SK-N-SH (cell line): ENCODE data around the gene HS3ST4. TPM values are rescaled to one million over a fixed set of nuclear protein-coding genes. Genes with fewer than 3 reads are reported as not detected.

Experiments used
- CTCF ChIA-PET: fragments of 300-600, 350-600 bp; formaldehyde crosslinking; extraction: SDS; loops from one replicate; lab custom pipeline; 2021; lab: Yijun Ruan, JAX
- POLR2A ChIA-PET: fragments of 350-600 bp; sonication (Branson Sonifier 250); formaldehyde crosslinking; extraction: SDS; loops from one replicate; lab custom pipeline; 2020; ENCODE audit warnings: antibody characterized with exemption, inconsistent platforms; lab: Yijun Ruan, JAX
- DNase-seq: peaks from one replicate; pipeline ENCODE4 v3.0.0; 2012
- H2AFZ ChIP-seq: fragments of 200-600 bp; sonication (generic); 2 replicates; pipeline ENCODE4 v1.8.1; 2016; ENCODE audit warnings: antibody characterized with exemption, mild to moderate bottlenecking, low read depth
- H3F3A ChIP-seq: fragments of 200-600 bp; sonication (generic); replicated peaks from 2 replicates; pipeline ENCODE3; 2016; ENCODE audit warnings: antibody characterized with exemption, mild to moderate bottlenecking; ENCODE audit not compliant: insufficient read depth
- H3K27ac ChIP-seq, 2 experiments: fragments of 200-500 bp in 1 of 2; fragments of 200-600 bp in 1 of 2; sonication (Bioruptor generic) in 1 of 2; sonication (generic), shearing (Covaris generic) in 1 of 2; 2 replicates each; pipeline versions ENCODE4 v1.5.1 to v1.6.1; 2014 to 2016; ENCODE audit warnings: low read depth in 2 of 2, inconsistent platforms in 1 of 2, low read length in 1 of 2, mild to moderate bottlenecking in 1 of 2, mixed read lengths in 1 of 2
- H3K27me3 ChIP-seq: fragments of 200-600 bp; sonication (generic), shearing (Covaris generic); 2 replicates; pipeline ENCODE4 v1.6.1; 2016; ENCODE audit warnings: mixed run types; ENCODE audit not compliant: insufficient read depth
- H3K36me3 ChIP-seq, 2 experiments: fragments of 200-500 bp in 1 of 2; fragments of 200-600 bp in 1 of 2; sonication (Bioruptor generic) in 1 of 2; sonication (generic) in 1 of 2; replicated peaks in 1 of 2; 2 replicates each; pipeline versions ENCODE3 to v1.5.1; 2014 to 2016; ENCODE audit warnings: low read length in 1 of 2, mild to moderate bottlenecking in 1 of 2; ENCODE audit not compliant: insufficient read depth in 2 of 2, control insufficient read depth in 1 of 2
- H3K4me1 ChIP-seq, 2 experiments: fragments of 200-500 bp in 1 of 2; fragments of 200-600 bp in 1 of 2; sonication (Bioruptor generic) in 1 of 2; sonication (generic), shearing (Covaris generic) in 1 of 2; 2 replicates each; pipeline versions ENCODE4 v1.5.1 to v1.6.1; 2014 to 2016; ENCODE audit warnings: low read depth in 1 of 2, low read length in 1 of 2, mixed run types in 1 of 2; ENCODE audit not compliant: insufficient read depth in 2 of 2, control insufficient read depth in 1 of 2
- H3K4me2 ChIP-seq: fragments of 200-600 bp; sonication (generic), shearing (Covaris generic); 2 replicates; pipeline ENCODE4 v1.6.1; 2017; ENCODE audit warnings: mixed run types
- H3K4me3 ChIP-seq, 2 experiments: fragments of 200-500 bp in 1 of 2; fragments of 200-600 bp in 1 of 2; sonication (Bioruptor generic) in 1 of 2; sonication (generic), shearing (Covaris generic) in 1 of 2; 2 replicates each; pipeline versions ENCODE4 v1.5.1 to v1.8.1; 2014 to 2016; ENCODE audit warnings: low read depth in 2 of 2, inconsistent platforms in 1 of 2, low read length in 1 of 2, mild to moderate bottlenecking in 1 of 2, mixed read lengths in 1 of 2, moderate library complexity in 1 of 2
- H3K79me2 ChIP-seq: fragments of 200-600 bp; sonication (generic); 2 replicates; pipeline ENCODE4 v1.8.1; 2017; ENCODE audit warnings: mild to moderate bottlenecking; ENCODE audit not compliant: insufficient read depth
- H3K9ac ChIP-seq: fragments of 200-600 bp; sonication (generic); 2 replicates; pipeline ENCODE4 v1.6.1; 2017; ENCODE audit warnings: mixed run types
- H3K9me2 ChIP-seq: fragments of 200-600 bp; sonication (generic); 2 replicates; pipeline ENCODE4 v1.6.1; 2017; ENCODE audit warnings: mixed run types
- H3K9me3 ChIP-seq: fragments of 200-600 bp; sonication (generic); 2 replicates; pipeline ENCODE4 v1.6.1; 2017; ENCODE audit warnings: mixed run types, mild to moderate bottlenecking, moderate library complexity
- H4K20me1 ChIP-seq: fragments of 200-600 bp; sonication (generic); 2 replicates; pipeline ENCODE4 v1.6.1; 2017; ENCODE audit warnings: mild to moderate bottlenecking, mixed run types; ENCODE audit not compliant: insufficient read depth
- CHD2 ChIP-seq: fragments of 150-350 bp; IDR thresholded peaks from 2 replicates; pipeline ENCODE4 v1.6.1; 2018; ENCODE audit warnings: low read length; ENCODE audit not compliant: partially characterized antibody
- EZH2phosphoT487 ChIP-seq: fragments of 200-600 bp; sonication (generic); IDR thresholded peaks from 2 replicates; pipeline ENCODE4 v1.6.1; 2017; ENCODE audit warnings: low read depth, mixed run types, mild to moderate bottlenecking, antibody characterized with exemption, moderate library complexity, borderline replicate concordance
- FOSL2 ChIP-seq: IDR thresholded peaks from 2 replicates; pipeline ENCODE4 v1.4.0; 2012; ENCODE audit warnings: low read depth, mild to moderate bottlenecking, moderate library complexity, borderline replicate concordance
- FOXJ3 ChIP-seq: sonication (generic); formaldehyde crosslinking; IDR thresholded peaks from 2 replicates; pipeline ENCODE4 v1.5.1; 2020; ENCODE audit warnings: mild to moderate bottlenecking, missing genetic modification reagents
- FOXM1 ChIP-seq: IDR thresholded peaks from 2 replicates; pipeline ENCODE4 v1.4.0; 2012; ENCODE audit warnings: low read depth, mild to moderate bottlenecking
- GABPA ChIP-seq: IDR thresholded peaks from 2 replicates; pipeline ENCODE4 v1.4.0; 2012; ENCODE audit warnings: low read depth, mild to moderate bottlenecking
- MEF2A ChIP-seq: IDR thresholded peaks from 2 replicates; pipeline ENCODE4 v1.4.0; 2012; ENCODE audit warnings: low read depth, borderline replicate concordance
- NFIC ChIP-seq: IDR thresholded peaks from 2 replicates; pipeline ENCODE4 v1.4.0; 2012; ENCODE audit warnings: borderline replicate concordance
- NRF1 ChIP-seq: IDR thresholded peaks from 2 replicates; pipeline ENCODE4 v1.6.1; 2012; ENCODE audit warnings: low read depth, mild to moderate bottlenecking, low read length
- PBX3 ChIP-seq: IDR thresholded peaks from 2 replicates; pipeline ENCODE4; 2012
- POLR2AphosphoS5 ChIP-seq: IDR thresholded peaks from 2 replicates; pipeline ENCODE4 v1.6.1; 2012; ENCODE audit warnings: low read depth, low read length
- SIN3A ChIP-seq: IDR thresholded peaks from 2 replicates; pipeline ENCODE4 v1.6.1; 2012; ENCODE audit warnings: low read depth, mild to moderate bottlenecking, low read length, moderate library complexity, borderline replicate concordance
- TEAD4 ChIP-seq: IDR thresholded peaks from 2 replicates; pipeline ENCODE4 v1.4.0; 2012; ENCODE audit warnings: mild to moderate bottlenecking, borderline replicate concordance; ENCODE audit not compliant: insufficient read depth
- YY1 ChIP-seq: IDR thresholded peaks from 2 replicates; pipeline ENCODE4 v1.4.0; 2012; ENCODE audit warnings: low read depth, mild to moderate bottlenecking
- ZBTB33 ChIP-seq: IDR thresholded peaks from 2 replicates; pipeline ENCODE4 v1.4.0; 2012; ENCODE audit warnings: low read depth, borderline replicate concordance
- WGBS: methylation state at CpG from one replicate; pipeline ENCODE4 v1.1.6; 2017; ENCODE audit warnings: low lambda C conversion rate; 5-methylcytosine and 5-hydroxymethylcytosine counted together
- polyA plus RNA-seq, 3 experiments: library from polyadenylated mRNA; depleted of rRNA; stranded (reverse); fragments of >200 nt; gene quantifications; 2 replicates each; pipeline ENCODE4 v1.2.3, GENCODE V29; 2012
- TF ChIP-seq, protein P1 (sequence below): IDR thresholded peaks from 2 replicates; pipeline ENCODE4 v1.4.0; 2012; ENCODE audit warnings: low read depth, borderline replicate concordance
- TF ChIP-seq, protein P2 (sequence below): fragments of 150-350 bp; IDR thresholded peaks from 2 replicates; pipeline ENCODE4 v1.6.1; 2016; ENCODE audit warnings: mild to moderate bottlenecking, low read depth, low read length

The HS3ST4 gene
- polyA plus RNA-seq, 1 of the 3 experiments (the other 2 are of a cell fraction) = not detected

- Histone ChIP-seq H3K4me2 (no peak overlapping the region), H3K27ac (no peak overlapping the region), H3F3A (no peaks in the 10 kb centered on the region), H3K9me3 (no peaks in the 10 kb centered on the region), H3K79me2 (no peaks in the 10 kb centered on the region), H2AFZ (no peak overlapping the region), H3K9me2 (no peaks in the 10 kb centered on the region), H3K27me3 (no peaks in the 10 kb centered on the region), H4K20me1 (no peaks in the 10 kb centered on the region), H3K4me3 (no peak overlapping the region), H3K9ac (no peak overlapping the region), H3K4me1 (no peaks in the 10 kb centered on the region), H3K36me3 (no peaks in the 10 kb centered on the region)
- no peak for DNase-seq
- ChIA-PET POLR2A (no interaction called here), CTCF (no interaction called here)
- 38% methylated on average over 2 of the region's 2 CpGs for WGBS
- TF ChIP-seq TEAD4 (no peak), EZH2phosphoT487 (no peak), GABPA (no peak)
Observed at GRCh38 chr16:25656639-25657038, 35.1 kb upstream of the HS3ST4 start.

DNA sequence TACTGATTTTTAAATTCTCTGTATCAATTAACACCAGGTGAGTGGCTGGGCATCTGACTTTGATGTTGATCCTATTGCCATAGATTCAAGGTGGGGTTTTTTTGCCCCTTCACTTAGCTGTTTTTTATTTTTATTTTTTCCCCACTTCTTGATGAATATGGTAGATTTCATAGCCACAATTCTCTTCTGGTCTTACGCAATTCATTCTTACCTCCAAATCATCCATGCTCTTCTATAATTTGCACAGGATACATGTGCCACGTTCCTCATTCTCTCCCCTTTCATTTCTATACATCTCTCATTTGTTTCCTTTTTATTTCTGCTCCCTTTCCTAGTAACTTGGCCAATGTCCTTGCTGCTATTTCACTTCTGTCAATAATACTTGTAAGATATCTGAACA lies 14.9 kb upstream of the HS3ST4 start:
- Histone ChIP-seq H3K27me3 (no peaks in the 10 kb centered on the region), H3F3A (no peaks in the 10 kb centered on the region), H3K4me3 (no peak overlapping the region), H3K9me2 (no peaks in the 10 kb centered on the region), H3K9me3 (no peaks in the 10 kb centered on the region), H3K4me2 (no peak overlapping the region), H3K4me1 (no peaks in the 10 kb centered on the region), H3K27ac (no peak overlapping the region), H3K79me2 (no peaks in the 10 kb centered on the region), H3K36me3 (no peaks in the 10 kb centered on the region), H4K20me1 (no peaks in the 10 kb centered on the region), H3K9ac (no peak overlapping the region), H2AFZ (no peak overlapping the region)
- TF ChIP-seq PBX3 = no peak
- TF ChIP-seq FOXJ3 (CRISPR knock-in tag) = no peak
- no peak for TF ChIP-seq FOSL2
- no peak for TF ChIP-seq POLR2AphosphoS5
- DNase-seq = no peak
- WGBS = 18% methylated on average over 2 of the region's 2 CpGs
- POLR2A ChIA-PET = no interaction called here
- CTCF ChIA-PET = interaction anchor here (1.4 kb wide), 1 partner anchor 14 kb away, joined by 4 read pairs; the partner anchor contains the start of gene HS3ST4

DNA sequence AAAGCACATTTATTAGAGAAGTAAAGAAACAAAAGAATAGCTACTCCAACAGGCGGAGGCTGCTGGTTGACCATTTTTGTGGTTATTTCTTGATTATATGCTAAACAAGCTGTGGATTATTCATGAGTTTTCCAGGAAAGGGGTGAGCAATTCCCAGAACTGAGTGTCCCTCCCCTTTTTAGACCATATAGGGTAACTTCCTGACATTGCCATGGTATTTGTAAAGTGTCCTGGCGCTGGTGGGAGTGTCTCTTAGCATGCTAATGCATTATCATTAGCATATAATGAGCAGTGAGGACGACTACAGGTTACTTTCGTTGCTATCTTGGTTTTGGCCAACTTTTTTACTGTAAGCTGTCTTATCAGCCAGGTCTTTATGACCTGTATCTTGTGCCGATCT lies 12.2 kb upstream of the HS3ST4 start:
- ChIA-PET POLR2A (no interaction called here), CTCF (no interaction called here)
- 18% methylated on average over 5 of the region's 5 CpGs for WGBS
- Histone ChIP-seq H3K27me3 (no peaks in the 10 kb centered on the region), H3K9me3 (no peaks in the 10 kb centered on the region), H3K79me2 (no peaks in the 10 kb centered on the region), H3K27ac (no peak overlapping the region), H3K4me1 (no peaks in the 10 kb centered on the region), H3F3A (no peaks in the 10 kb centered on the region), H3K4me2 (no peak overlapping the region), H3K9me2 (no peaks in the 10 kb centered on the region), H3K9ac (no peak overlapping the region), H3K36me3 (no peaks in the 10 kb centered on the region), H4K20me1 (no peaks in the 10 kb centered on the region), H3K4me3 (peak overlapping the region in 1 of 2 experiments; percentile 31; a peak in 1 of 4 replicates), H2AFZ (no peak overlapping the region)
- TF ChIP-seq, protein P1, sequence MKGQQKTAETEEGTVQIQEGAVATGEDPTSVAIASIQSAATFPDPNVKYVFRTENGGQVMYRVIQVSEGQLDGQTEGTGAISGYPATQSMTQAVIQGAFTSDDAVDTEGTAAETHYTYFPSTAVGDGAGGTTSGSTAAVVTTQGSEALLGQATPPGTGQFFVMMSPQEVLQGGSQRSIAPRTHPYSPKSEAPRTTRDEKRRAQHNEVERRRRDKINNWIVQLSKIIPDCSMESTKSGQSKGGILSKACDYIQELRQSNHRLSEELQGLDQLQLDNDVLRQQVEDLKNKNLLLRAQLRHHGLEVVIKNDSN = no peak
- TF ChIP-seq FOXM1 = no peak
- no peak for TF ChIP-seq ZBTB33
- no peak for TF ChIP-seq MEF2A
- TF ChIP-seq SIN3A = no peak
- no peak for TF ChIP-seq PBX3
- TF ChIP-seq YY1 = no peak
- TF ChIP-seq CHD2 = no peak
- TF ChIP-seq NFIC = no peak
- TF ChIP-seq TEAD4 = no peak
- TF ChIP-seq, protein P2, sequence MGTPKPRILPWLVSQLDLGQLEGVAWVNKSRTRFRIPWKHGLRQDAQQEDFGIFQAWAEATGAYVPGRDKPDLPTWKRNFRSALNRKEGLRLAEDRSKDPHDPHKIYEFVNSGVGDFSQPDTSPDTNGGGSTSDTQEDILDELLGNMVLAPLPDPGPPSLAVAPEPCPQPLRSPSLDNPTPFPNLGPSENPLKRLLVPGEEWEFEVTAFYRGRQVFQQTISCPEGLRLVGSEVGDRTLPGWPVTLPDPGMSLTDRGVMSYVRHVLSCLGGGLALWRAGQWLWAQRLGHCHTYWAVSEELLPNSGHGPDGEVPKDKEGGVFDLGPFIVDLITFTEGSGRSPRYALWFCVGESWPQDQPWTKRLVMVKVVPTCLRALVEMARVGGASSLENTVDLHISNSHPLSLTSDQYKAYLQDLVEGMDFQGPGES = no peak
- TF ChIP-seq NRF1 = no peak
- no peak for DNase-seq
